T47D (cell line): Measurements from ENCODE around the gene HLA-DRB1.
"Not testable (repeated sequence)": the region's sequence is repeated elsewhere in the genome, so short reads cannot be mapped to it uniquely, and the experiment has no call there.

ENCODE experiments used
- DNase-seq, 2 experiments: peaks; one replicate each; pipeline versions ENCODE4 v3.0.0 to v3.0.0-alpha.2; 2011 to 2012; ENCODE audit warnings: low read depth in 1 of 2, low spot score in 1 of 2
- JUND ChIP-seq: IDR thresholded peaks from 2 replicates; pipeline ENCODE4 v1.6.1; 2012; ENCODE audit warnings: low read depth
- in situ Hi-C: cut with HindIII; loops from 2 replicates; pipeline ENCODE4 v1.10.0; 2016; ENCODE audit warnings: low sequenced_read_pairs, low pct_unique_long_range_greater_than_20kb

HLA-DRB1 gene

GRCh38 chr6:32589596-32590449 is at the start of gene HLA-DRB1:
TSS of gene HLA-DRB1 (minus strand) at chr6:32589848. CDS start at chr6:32589742, 106 bp downstream.
- peak; percentile 18 to 61 for DNase-seq
- in situ Hi-C loops = no loop called here
- TF ChIP-seq JUND = no peak

- TF ChIP-seq JUND = no peak
- in situ Hi-C loops = no loop called here
- DNase-seq = no peak
Measured at GRCh38 chr6:32638532-32639219, 49.0 kb upstream of the HLA-DRB1 start.

GRCh38 chr6:32637883-32638282 is 48.2 kb upstream of the HLA-DRB1 start:
- in situ Hi-C loops = no loop called here
- no peak for TF ChIP-seq JUND
- no peak for DNase-seq

DNA sequence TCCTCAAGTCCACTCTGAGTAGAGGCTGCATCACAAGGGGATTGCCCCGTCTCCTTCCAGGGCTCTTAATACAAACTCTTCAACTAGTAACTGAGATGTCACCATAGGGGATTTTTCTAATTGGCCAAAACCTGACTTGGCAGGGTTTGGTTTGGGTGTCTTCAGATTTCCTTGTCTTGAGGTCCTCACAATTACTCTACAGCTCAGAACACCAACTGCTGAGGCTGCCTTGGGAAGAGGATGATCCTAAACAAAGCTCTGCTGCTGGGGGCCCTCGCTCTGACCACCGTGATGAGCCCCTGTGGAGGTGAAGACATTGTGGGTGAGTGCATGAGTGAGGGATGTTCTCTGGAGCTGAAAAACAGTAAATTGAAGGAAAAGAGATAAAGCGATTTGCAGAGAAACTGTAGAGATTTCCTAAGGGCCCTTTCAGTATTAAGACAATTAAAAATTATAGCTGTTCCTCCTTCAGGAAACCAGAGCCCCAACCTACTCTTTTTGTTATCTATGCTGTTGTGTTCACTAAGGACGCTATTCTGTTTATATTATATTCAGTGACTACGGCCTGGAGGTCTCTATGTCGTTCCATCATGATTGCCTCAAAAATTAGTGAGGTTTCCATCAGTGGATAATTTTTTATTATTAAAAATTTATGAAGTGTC is 47.7 kb upstream of the HLA-DRB1 start, which contains the start of gene HLA-DQA1:
TSS of gene HLA-DQA1 (plus strand) at position 188 of the 662 bp plus-strand sequence. CDS start at position 241, 53 bp downstream.
- peak in 1 of 2 experiments; percentile 53 for DNase-seq
- no peak for TF ChIP-seq JUND
- in situ Hi-C loops = no loop called here

DNA sequence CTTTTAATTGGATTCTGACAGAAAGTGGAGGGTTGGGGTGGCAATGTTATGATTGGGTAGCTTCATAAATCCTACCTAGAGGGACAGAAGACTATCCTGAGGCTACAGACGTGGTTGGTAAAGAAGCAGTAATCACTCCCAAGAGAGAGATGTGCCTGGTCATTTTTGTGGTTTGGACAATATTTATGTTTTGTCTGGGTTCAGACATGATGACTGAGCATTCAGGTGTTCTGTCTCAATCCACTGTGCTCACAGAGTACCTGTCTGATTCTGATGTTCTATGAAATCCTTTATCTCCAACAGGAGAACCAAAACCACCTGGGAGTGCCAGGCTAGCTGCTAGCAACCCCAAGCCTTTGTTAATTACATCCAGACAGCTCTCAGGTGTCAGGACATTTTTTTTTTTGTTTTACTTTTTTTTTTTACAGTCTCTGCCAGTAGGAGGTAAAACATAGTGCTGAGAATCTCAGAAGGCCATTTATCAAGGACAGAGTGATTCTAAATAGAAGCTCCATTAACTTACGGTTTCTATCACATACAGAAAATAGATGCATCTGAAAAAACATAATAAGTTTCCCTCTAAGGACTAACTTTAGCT is 46.0 kb upstream of the HLA-DRB1 start:
- in situ Hi-C loops = no loop called here
- no peak for TF ChIP-seq JUND
- no peak for DNase-seq

- in situ Hi-C loops, DNase-seq: not testable (repeated sequence)
Measured at GRCh38 chr6:32629793-32630192, 40.1 kb upstream of the HLA-DRB1 start.

DNA sequence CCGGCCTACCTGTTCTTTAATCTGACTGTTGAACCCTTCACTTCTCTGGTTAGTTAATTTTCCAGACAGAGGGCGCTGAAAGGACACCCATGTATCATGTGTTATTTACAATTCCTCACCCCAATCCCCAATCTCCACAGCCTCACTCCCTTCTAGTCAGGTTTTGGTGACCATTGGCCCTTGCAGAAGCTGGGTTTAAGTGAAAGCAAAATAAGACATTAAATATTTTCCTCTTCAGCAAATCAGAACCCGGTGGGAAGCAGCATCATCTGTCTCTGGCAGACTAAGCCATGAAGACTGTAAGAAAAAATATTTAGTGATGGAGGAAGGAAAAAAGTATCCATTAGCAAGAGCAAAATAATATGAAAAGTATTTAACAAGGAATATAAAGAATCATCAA is 38.2 kb upstream of the HLA-DRB1 start:
- in situ Hi-C loops = no loop called here
- DNase-seq = peak in 1 of 2 experiments; percentile 47
- no peak for TF ChIP-seq JUND

- no peak for TF ChIP-seq JUND
- no peak for DNase-seq
- in situ Hi-C loops = no loop called here
Measured at GRCh38 chr6:32627249-32627648, 37.6 kb upstream of the HLA-DRB1 start.

DNA sequence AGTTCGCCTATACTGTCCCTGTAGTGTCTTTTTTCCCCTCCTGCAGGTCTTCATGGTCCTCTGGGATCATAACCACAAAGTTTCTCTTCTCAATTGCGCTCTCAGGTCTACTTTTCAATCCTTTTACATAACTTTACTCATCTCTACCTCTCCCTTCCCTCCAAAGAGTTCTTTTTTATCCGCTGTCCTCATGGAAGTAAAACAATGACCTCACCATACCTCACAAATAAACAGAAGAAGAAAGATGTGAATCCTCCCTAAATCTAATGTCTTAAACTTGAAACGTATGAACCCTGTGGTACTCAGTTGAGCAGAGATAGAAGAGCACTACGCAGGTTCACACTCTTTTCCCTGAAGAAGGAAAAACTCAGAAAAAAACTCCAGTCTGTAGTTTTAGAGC is 35.5 kb upstream of the HLA-DRB1 start:
- in situ Hi-C loops = no loop called here
- DNase-seq = no peak
- TF ChIP-seq JUND = no peak

GRCh38 chr6:32624565-32624964 is 34.9 kb upstream of the HLA-DRB1 start:
- no peak for DNase-seq
- TF ChIP-seq JUND = no peak
- in situ Hi-C loops = no loop called here

DNA sequence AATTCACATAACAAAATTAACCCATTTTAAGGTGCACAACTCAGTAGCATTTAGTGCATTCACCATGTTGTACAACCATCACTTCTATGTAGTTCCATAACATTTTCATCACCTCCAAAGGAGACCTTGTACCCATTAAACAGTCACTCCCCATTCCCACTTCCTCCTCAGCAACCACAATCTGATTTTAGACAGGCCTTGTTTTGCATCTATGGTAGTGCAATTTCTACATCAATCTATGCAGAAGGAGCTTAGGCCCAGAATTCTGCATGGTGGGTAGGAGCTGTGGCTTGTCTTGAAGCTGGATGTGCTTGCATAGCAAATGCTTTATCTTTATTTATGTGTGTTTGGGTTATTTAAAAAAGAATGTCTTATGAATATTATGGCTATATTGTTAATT is 34.0 kb upstream of the HLA-DRB1 start:
- in situ Hi-C loops = no loop called here
- TF ChIP-seq JUND = no peak
- no peak for DNase-seq
